ENCODE data around the gene MAPRE2. TPM values are rescaled to one million over a fixed set of nuclear protein-coding genes. Genes with fewer than 3 reads are reported as not detected.
A peak's percentile ranks its signal among the peaks of the same experiment; 100 is the strongest.

Gene MAPRE2
- total and polyA plus RNA-seq, 2 experiments from 2014 or later, result 11.2 to 16.1 TPM

- Histone ChIP-seq H2AFZ (peak overlapping the region; percentile 74), H3K36me3 (ENCODE audit: low read depth) (no peaks in the 10 kb centered on the region), H3F3A (ENCODE audit: insufficient read depth) (peaks cover 11% of the 10 kb centered on the region; the same call in 1 of the 2 replicates), H3K4me3 (peak overlapping the region; percentile 32; the same call in 1 of the 2 replicates), H3K27ac (no peak overlapping the region), H3K79me2 (ENCODE audit: insufficient read depth) (no peaks in the 10 kb centered on the region), H3K9ac (peak overlapping the region; percentile 19; the same call in 1 of the 2 replicates), H4K20me1 (ENCODE audit: insufficient read depth) (no peaks in the 10 kb centered on the region), H3K27me3 (replicated peaks; ENCODE audit: insufficient read depth) (no peaks in the 10 kb centered on the region), H3K9me2 (ENCODE audit: insufficient read depth) (no peaks in the 10 kb centered on the region), H3K4me2 (ENCODE audit: unreplicated experiment) (peak overlapping the region; percentile 66), H3K4me1 (ENCODE audit: insufficient read depth) (peaks cover 32% of the 10 kb centered on the region), H3K9me3 (ENCODE audit: low read depth) (no peaks in the 10 kb centered on the region)
- no peak for TF ChIP-seq EZH2phosphoT487 (IDR thresholded peaks at IDR 0.05; ENCODE audit: insufficient read depth, low read depth)
- no peak for TF ChIP-seq EZH2 (IDR thresholded peaks at IDR 0.05; ENCODE audit: insufficient read depth, poor library complexity, severe bottlenecking)
- 46 to 53% methylated on average over 3 of the region's 3 CpGs for WGBS, 2 experiments (ENCODE audit: low coverage in 1 of 2, low lambda C conversion rate in 2 of 2, missing lambda C conversion rate in 2 of 2)
- in situ Hi-C loops (cut with MboI), result no loop called here
- no peak for DNase-seq
Measured at GRCh38 chr18:35030277-35030989, 10.8 kb upstream of the MAPRE2 start.

- Histone ChIP-seq H3K9me2 (ENCODE audit: insufficient read depth) (no peaks in the 10 kb centered on the region), H3K9me3 (ENCODE audit: low read depth) (no peaks in the 10 kb centered on the region), H3K4me1 (ENCODE audit: insufficient read depth) (peaks cover 27% of the 10 kb centered on the region), H3K79me2 (ENCODE audit: insufficient read depth) (no peaks in the 10 kb centered on the region), H4K20me1 (ENCODE audit: insufficient read depth) (no peaks in the 10 kb centered on the region), H3K4me3 (no peak overlapping the region), H3K36me3 (ENCODE audit: low read depth) (no peaks in the 10 kb centered on the region), H3K27me3 (replicated peaks; ENCODE audit: insufficient read depth) (no peaks in the 10 kb centered on the region), H2AFZ (no peak overlapping the region), H3K4me2 (ENCODE audit: unreplicated experiment) (no peak overlapping the region), H3K27ac (no peak overlapping the region), H3K9ac (no peak overlapping the region), H3F3A (ENCODE audit: insufficient read depth) (peaks cover 6% of the 10 kb centered on the region; the same call in 1 of the 2 replicates)
- TF ChIP-seq EZH2 (IDR thresholded peaks at IDR 0.05; ENCODE audit: insufficient read depth, poor library complexity, severe bottlenecking), result no peak
- no peak for TF ChIP-seq EZH2phosphoT487 (IDR thresholded peaks at IDR 0.05; ENCODE audit: insufficient read depth, low read depth)
- DNase-seq, result no peak
- 78 to 81% methylated on average over 1 of the region's 1 CpG for WGBS, 2 experiments (ENCODE audit: low coverage in 1 of 2, low lambda C conversion rate in 2 of 2, missing lambda C conversion rate in 2 of 2)
- in situ Hi-C loops (cut with MboI), result no loop called here
Measured at GRCh38 chr18:35032113-35032512, 9.1 kb upstream of the MAPRE2 start.

DNA sequence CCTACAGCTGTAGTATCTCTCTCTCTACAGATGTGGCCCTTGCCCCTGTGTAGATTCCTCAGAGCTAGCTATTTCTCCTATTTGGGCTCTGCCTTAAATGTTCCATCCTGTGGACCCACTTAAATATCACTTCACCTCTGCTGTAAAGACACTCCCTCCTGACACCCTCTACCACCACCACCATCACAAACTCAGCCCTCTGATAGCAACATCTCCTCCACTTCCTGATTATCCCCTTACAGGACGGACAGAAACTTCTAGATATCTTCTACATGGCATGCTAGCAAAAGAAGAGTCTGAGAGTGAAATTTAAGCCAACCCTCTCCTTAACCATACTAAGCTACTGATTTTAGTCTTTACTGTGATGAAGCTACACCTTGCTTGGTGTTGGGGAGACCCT, 3.2 kb upstream of the MAPRE2 start:
- in situ Hi-C loops (cut with MboI), result no loop called here
- Histone ChIP-seq H3F3A (ENCODE audit: insufficient read depth) (peaks cover 8% of the 10 kb centered on the region; the same call in 1 of the 2 replicates), H3K27ac (no peak overlapping the region), H4K20me1 (ENCODE audit: insufficient read depth) (no peaks in the 10 kb centered on the region), H3K4me1 (ENCODE audit: insufficient read depth) (peaks cover 14% of the 10 kb centered on the region), H2AFZ (no peak overlapping the region), H3K4me2 (ENCODE audit: unreplicated experiment) (no peak overlapping the region), H3K9me2 (ENCODE audit: insufficient read depth) (no peaks in the 10 kb centered on the region), H3K9ac (no peak overlapping the region), H3K27me3 (replicated peaks; ENCODE audit: insufficient read depth) (no peaks in the 10 kb centered on the region), H3K36me3 (ENCODE audit: low read depth) (no peaks in the 10 kb centered on the region), H3K4me3 (no peak overlapping the region), H3K79me2 (ENCODE audit: insufficient read depth) (peaks cover 3% of the 10 kb centered on the region; the same call in 1 of the 2 replicates), H3K9me3 (ENCODE audit: low read depth) (no peaks in the 10 kb centered on the region)
- WGBS, 2 experiments (ENCODE audit: low coverage in 1 of 2, low lambda C conversion rate in 2 of 2, missing lambda C conversion rate in 2 of 2), result 54 to 65% methylated on average over 1 of the region's 1 CpG
- DNase-seq, result no peak
- TF ChIP-seq EZH2phosphoT487 (IDR thresholded peaks at IDR 0.05; ENCODE audit: insufficient read depth, low read depth), result no peak
- no peak for TF ChIP-seq EZH2 (IDR thresholded peaks at IDR 0.05; ENCODE audit: insufficient read depth, poor library complexity, severe bottlenecking)

DNA sequence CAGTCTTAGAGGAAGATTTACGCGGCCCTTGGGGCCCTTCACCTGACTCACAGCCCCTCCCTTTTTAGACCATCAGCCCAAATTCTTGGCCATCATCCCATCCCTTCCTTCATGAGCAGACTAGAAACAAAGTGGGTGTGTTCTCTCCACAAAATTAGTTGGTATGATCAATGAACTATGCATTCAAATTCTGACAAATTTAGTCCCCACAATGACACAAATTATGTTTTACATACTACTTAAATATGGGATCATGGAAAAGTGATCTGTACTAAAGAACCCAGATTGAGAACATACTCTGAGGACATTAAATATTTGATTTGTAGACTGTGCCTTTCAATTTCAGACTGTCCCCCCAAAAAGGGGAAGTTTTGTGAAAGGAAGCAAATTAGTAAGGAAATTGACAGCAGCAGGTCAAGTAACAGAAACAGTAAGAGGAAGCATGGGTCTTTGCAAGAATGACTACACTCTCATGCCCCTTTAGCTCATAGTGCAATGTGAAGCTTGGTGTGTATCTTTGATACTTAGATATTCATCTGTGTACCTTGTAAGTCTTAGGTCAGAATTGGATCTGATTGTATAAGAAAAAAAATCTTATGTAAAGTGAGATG, 2.2 kb upstream of the MAPRE2 start:
- Histone ChIP-seq H3K79me2 (ENCODE audit: insufficient read depth) (peaks cover 13% of the 10 kb centered on the region), H3K9me3 (ENCODE audit: low read depth) (no peaks in the 10 kb centered on the region), H3F3A (ENCODE audit: insufficient read depth) (peaks cover 8% of the 10 kb centered on the region; the same call in 1 of the 2 replicates), H3K27ac (no peak overlapping the region), H3K36me3 (ENCODE audit: low read depth) (no peaks in the 10 kb centered on the region), H3K4me1 (ENCODE audit: insufficient read depth) (peaks cover 16% of the 10 kb centered on the region), H3K27me3 (replicated peaks; ENCODE audit: insufficient read depth) (no peaks in the 10 kb centered on the region), H3K4me3 (no peak overlapping the region), H3K9ac (no peak overlapping the region), H4K20me1 (ENCODE audit: insufficient read depth) (no peaks in the 10 kb centered on the region), H3K9me2 (ENCODE audit: insufficient read depth) (no peaks in the 10 kb centered on the region), H2AFZ (no peak overlapping the region), H3K4me2 (ENCODE audit: unreplicated experiment) (no peak overlapping the region)
- WGBS, 2 experiments (ENCODE audit: low coverage in 1 of 2, low lambda C conversion rate in 2 of 2, missing lambda C conversion rate in 2 of 2), result 79% methylated on average over 2 of the region's 2 CpGs
- in situ Hi-C loops (cut with MboI), result no loop called here
- no peak for DNase-seq
- TF ChIP-seq EZH2phosphoT487 (IDR thresholded peaks at IDR 0.05; ENCODE audit: insufficient read depth, low read depth) (no peak), EZH2 (IDR thresholded peaks at IDR 0.05; ENCODE audit: insufficient read depth, poor library complexity, severe bottlenecking) (no peak)
